Measurements from ENCODE around the gene LRRC23.

GRCh38 chr12:6902448-6902847, 2.2 kb upstream of the LRRC23 start:
- TF ChIP-seq POLR2A (IDR thresholded peaks at IDR 0.05) (no peak), CTCF (IDR thresholded peaks at IDR 0.05) (no peak)

Data from adrenal gland (tissue), 5 donors.